HG03469 (cell line): ENCODE data around the gene INPP4A.
"Not testable (repeated sequence)": the region's sequence is repeated elsewhere in the genome, so short reads cannot be mapped to it uniquely, and the experiment has no call there.

Source experiments
- ATAC-seq: cut with Tn5 transposase; IDR thresholded peaks from one replicate; pipeline ENCODE4 v1.9.1; 2021; ENCODE audit warnings: mild to moderate bottlenecking, moderate library complexity, moderate number of reproducible peaks; ENCODE audit not compliant: unreplicated experiment

INPP4A gene

GRCh38 chr2:98577313-98577712 is 132.7 kb downstream of the INPP4A start:
- no peak for ATAC-seq

DNA sequence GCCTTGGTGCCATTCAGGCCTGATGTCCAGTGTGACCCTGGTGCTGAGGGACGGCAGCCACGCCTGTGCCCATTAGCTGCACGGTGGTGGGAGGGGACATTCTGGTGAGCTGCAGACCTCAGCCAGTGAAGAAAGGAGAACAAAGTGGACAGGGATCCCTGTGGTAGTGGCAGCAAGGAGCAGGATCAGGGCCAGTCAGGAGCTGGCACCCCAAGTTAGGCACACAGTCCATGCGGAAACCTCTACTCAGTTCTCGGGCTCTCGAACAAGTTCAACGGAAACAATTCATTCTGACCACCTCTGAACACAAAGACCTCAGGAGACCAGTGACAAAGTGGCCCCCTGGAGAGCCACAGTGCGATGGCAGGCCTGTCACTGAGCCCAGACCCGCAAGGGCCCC is 133.6 kb downstream of the INPP4A start:
- ATAC-seq: no peak

GRCh38 chr2:98579926-98580325 is 135.3 kb downstream of the INPP4A start:
- no peak for ATAC-seq

- ATAC-seq: no peak
Measured at GRCh38 chr2:98580656-98581284, 136.1 kb downstream of the INPP4A start.

DNA sequence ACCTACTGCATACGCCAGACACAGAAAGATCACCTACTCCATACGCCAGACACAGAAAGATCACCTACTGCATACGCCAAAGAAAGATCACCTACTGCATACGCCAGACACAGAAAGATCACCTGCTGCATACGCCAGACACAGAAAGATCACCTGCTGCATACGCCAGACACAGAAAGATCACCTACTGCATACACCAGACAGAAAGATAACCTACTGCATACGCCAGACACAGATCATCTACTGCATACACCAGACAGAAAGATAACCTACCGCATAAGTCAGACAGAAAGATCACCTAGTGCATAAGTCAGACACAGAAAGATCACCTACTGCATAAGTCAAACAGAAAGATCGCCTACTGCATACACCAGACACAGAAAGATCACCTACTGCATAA is 137.9 kb downstream of the INPP4A start:
- no peak for ATAC-seq

- ATAC-seq: no peak
Measured at GRCh38 chr2:98583276-98583675, 138.6 kb downstream of the INPP4A start.

DNA sequence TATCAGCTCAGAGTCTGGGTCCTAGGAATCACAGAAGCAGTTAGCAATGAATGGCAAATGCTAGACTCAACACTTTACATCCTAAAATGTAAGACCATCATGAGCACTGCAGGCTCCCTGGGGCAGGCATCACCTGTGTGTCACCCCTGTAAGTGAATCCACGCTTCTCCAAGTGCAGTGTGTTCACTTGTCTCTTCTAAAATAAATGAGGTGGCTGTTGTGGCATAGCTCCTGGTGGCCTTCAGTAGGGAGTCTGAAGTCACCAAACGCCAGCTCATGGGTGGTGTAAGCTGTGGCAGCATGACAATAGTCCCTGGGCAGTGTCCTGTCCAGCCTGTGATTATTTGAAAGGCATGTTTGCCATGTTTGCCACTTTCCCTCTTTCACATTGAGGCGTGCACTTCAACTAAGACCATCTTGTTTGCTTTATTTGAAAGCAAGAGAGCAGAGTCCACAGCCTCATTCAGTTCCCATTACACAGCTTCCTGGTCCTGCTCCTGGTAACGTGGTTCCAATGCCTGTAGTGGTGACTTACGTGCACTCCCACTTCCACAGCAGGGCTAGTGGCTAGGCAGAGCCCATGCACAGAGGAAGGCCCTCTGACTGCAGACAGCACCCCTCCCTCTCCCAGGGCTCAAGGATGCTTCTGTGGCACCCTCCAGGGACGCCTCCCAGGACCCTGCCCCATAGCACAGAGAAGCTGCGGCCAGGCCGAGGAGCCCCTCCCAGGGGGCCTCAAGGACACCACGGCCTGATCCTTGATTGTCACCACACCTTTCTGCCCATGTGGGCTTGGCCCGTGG is 139.4 kb downstream of the INPP4A start:
- no peak for ATAC-seq

DNA sequence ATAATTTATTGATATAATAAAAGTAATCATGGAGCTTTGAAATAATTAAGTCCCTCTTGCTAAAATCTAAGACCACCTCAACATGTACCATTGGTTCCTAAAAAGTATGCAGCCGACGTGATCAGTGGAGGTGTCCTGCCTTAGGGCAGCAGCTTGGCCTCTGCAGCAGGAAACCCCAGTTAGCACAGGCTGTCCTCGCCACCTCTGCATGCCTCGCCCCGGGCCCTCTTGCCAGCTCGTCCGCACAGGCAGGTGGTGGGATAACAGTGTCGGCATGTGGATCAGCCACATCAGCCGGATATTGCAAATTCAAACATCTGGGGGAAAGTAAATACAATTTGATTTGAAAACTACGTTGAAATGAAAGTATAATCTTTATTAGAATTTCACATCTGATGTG is 140.7 kb downstream of the INPP4A start:
- no peak for ATAC-seq

GRCh38 chr2:98586551-98587140 is 142.0 kb downstream of the INPP4A start:
- ATAC-seq: no peak

GRCh38 chr2:98588880-98589431 is 144.3 kb downstream of the INPP4A start:
- no peak for ATAC-seq

- ATAC-seq: no peak
Measured at GRCh38 chr2:98589489-98589888, 144.8 kb downstream of the INPP4A start.

DNA sequence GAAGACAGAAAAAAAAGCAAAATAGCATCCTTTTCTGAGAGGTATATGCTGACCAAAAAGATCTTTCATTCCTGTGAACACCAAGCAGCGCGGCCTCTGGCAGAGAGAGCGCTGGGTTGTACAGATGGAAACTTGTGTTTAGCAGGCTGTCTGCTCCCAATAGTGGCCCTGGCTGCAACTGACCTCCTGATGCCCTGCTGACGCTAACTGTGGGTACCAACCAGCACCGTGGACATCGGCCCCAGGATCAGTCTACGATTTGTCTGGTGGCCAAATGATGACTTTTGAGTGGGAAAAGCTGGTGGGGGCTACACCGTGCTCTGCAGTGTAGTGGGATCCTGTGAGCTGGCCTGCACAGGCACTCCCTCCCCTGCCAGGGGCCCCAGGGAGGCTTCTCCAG is 147.9 kb downstream of the INPP4A start:
- ATAC-seq: no peak

DNA sequence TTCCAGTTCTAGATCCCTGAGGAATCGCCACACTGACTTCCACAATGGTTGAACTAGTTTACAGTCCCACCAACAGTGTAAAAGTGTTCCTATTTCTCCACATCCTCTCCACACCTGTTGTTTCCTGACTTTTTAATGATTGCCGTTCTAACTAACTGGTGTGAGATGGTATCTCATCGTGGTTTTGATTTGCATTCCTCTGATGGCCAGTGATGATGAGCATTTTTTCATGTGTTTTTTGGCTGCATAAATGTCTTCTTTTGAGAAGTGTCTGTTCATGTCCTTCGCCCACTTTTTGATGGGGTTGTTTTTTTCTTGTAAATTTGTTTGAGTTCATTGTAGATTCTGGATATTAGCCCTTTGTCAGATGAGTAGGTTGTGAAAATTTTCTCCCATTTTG is 150.0 kb downstream of the INPP4A start:
- not testable (repeated sequence) for ATAC-seq

DNA sequence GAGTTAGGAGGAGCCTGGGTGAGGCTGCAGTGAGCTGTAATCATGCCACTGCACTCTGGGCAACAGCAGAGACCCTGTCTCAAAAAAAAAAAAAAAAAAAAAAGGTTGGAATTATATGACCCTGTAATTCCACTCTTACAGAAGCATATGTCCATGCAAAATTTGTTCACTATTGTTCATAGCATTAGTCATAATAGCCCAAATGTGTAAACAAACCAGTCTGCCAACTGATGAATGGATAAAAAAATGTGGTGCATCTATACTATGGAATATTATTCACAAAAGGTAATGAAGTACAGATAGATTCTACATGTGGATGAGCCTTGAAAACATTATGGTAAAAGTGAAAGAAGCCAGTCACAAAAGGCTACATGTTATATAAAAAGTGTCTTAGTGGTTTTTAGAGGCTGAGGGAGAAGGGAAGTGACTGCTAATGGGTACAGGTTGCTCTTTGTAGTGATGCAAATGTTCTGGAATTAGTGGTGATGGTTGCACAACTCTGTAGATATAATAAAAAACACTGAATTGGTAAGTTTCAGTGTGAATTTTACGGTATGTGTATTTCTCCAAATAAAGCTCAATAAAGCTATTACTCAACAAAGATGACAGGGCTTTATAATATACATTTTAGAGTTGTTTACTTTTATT is 154.2 kb downstream of the INPP4A start:
- ATAC-seq: no peak

- no peak for ATAC-seq
Measured at GRCh38 chr2:98601532-98602132, 157.0 kb downstream of the INPP4A start.

DNA sequence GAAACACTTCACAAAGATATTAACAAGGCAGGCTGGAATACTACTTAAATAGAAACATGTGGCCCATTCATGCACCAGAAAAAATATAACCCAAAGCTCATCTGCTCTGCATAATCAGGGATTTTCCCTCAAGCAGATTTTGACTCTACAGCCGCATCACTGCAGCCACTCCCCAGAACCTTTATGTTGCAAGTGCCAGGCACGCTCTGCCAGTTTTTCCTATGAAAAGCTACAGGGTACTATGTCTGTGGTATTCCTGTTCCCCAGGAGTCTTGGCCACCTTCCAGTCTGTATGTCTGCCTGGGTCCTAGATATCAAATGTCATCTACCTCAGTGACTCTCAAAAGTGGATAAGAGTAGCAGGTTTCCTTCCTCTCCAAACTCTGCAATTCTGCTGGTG is 159.9 kb downstream of the INPP4A start:
- ATAC-seq: no peak

GRCh38 chr2:98605076-98605475 is 160.4 kb downstream of the INPP4A start:
- no peak for ATAC-seq

GRCh38 chr2:98606431-98606830 is 161.8 kb downstream of the INPP4A start:
- no peak for ATAC-seq

GRCh38 chr2:98607104-98607503 is 162.4 kb downstream of the INPP4A start:
- ATAC-seq: no peak

- ATAC-seq: no peak
Measured at GRCh38 chr2:98607741-98608115, 163.1 kb downstream of the INPP4A start.
